Right forelimb (tissue), 1 donor: ENCODE results near the gene SMIM24.
"Not testable (repeated sequence)": the region's sequence is repeated elsewhere in the genome, so short reads cannot be mapped to it uniquely, and the experiment has no call there.

Experiments used
- DNase-seq: peaks from one replicate; pipeline ENCODE4 v3.0.0-alpha.2; 2018

SMIM24 gene

DNA sequence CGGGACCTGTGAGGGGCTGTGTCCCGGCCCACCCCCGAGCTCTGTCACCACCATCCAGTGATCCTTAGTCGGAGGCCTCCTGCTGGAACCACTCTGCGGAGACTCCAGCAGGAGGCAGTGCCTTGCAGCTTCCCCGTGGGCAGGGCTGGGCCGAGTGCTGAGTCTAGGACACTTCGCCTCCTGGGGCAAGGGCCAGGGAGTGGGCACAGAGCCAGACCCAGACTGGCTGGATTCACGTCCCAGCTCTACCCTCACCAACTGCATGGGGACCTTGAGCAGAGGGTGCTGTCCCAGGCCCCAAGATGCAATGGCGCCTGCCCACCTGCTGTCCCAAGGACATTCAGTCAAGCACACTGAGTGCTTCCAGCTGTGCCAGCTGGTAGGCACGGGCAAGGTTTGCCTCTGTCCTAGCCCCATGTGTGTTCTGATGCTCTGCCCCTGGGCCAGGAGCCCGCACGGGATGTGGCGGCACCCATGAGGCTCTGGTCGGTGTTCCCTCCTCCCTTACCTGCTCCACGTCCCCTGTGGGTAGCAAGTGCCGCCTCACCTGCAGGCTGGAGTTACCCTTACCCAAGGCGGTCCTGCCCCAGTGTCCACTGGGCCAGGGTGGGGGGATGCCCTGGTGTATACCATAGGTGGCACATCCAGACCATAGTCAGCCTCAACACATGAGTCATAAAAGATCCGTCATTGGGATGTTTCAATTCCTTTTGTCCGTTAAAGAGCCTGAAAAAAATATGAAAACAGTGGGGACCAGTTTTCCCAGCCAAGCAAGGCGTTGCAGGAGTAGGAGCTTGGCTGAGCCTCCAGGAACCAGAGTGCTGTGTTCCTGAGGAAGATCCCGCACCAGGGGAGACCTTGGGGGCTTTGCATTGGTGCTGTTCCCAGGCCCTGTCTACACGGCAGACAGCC is 33.2 kb upstream of the SMIM24 start:
- DNase-seq, result no peak

DNA sequence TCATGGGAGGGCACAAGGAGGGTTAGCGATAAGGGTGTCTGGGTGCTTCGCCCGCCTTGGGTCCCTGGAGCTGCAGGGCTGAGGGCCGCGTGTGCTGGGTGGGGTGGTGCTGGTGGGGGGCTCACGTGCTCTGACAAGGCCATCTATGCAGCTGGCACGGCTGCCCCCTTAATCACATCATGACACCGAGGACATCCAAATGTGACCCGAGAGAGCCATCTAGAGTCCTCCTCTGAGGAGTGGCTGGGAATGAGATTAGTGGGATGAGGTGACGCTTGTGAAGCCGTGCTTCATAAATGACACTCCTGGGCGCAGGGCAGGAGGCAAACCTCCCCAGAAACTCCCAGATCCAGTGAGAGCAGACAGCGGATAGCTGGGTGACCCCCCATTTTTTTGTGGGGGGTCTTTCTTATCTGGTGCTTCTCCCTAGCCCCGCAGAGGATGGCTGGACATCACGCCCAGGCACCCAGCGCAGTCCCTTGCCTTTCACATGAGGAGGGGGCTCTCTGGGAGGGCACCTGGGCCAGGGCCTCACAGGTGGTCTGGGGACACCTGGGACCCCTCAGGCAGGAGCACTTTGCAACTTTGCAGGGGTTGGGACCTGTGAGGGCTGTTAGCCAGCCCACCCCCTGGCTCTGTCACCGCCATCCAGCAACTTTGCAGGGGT is 32.4 kb upstream of the SMIM24 start:
- DNase-seq, result no peak

DNA sequence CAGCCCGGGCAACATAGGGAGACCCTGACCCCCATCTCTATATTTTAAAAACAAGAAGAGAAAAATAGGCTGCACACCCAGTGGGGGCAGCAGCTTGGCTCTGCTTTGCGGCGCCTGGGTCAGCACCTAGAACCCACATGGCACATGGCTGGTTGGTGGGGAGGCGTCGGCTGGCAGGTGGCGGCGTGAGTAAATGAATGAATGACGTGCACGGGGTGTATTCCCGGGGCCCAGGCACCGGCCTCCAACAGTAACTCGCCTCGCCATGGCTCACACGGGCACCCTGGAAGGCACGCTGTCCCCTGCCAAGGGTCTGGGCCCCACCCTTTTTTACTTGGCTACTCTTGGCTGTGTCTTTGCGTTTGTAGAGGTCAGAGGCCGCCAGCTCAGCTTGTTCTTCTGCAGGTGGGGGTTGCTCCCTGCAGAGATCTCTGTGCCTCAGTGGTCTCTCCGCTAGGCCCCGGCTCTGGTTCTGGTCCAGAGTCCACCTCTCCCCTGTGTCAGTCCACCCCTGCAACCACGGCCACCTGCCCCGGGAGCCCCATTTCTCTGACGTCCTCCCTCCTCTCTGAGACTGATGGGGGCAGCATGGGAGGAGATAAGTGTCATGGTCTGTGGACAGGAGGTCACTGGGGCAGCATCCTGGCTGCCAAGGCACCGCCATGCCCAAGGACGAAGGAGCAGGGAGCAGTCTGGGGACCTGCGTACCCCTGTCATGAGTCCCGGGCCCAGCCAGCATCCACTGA is 31.4 kb upstream of the SMIM24 start:
- no peak for DNase-seq

DNA sequence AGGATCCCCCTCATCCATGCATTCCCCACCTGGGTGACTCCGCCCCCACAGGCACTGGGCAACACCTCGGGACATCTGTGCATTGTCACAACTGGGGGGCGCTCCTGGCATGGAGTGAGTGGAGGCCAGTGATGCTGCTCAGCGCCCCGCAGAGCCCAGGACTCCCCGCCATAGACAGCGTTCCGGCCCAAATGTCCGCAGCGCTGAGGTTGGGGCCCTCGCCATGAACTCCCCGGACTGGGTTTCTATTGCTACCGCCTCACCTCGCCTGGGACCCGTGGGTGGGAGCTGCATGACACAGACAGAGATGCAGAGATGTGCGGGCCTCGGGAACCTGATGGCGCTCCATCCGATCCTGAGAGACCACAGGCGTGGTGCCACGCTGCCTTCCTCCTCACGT is 30.4 kb upstream of the SMIM24 start:
- no peak for DNase-seq

DNA sequence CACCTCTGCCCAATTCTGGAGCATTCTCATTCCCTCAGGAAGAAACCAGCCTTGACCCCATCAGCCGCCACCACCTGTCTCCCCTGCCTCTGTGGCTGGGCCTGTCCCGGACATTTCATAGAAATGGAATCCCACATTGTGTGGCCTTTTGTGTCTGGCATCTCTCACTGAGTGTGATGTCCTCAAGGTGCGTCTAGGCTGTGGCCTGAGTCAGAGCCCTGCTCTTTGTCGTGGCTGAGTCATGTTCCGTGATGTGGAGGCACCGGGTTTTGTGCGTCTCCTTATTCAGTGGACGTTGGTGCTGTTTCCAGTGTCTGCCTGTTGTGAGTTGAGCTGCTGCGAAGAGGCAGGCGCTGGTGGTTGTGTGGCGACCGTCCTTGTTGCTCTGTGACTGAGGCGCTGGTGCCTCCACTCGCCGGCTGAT is 29.3 kb upstream of the SMIM24 start:
- DNase-seq, result no peak

DNA sequence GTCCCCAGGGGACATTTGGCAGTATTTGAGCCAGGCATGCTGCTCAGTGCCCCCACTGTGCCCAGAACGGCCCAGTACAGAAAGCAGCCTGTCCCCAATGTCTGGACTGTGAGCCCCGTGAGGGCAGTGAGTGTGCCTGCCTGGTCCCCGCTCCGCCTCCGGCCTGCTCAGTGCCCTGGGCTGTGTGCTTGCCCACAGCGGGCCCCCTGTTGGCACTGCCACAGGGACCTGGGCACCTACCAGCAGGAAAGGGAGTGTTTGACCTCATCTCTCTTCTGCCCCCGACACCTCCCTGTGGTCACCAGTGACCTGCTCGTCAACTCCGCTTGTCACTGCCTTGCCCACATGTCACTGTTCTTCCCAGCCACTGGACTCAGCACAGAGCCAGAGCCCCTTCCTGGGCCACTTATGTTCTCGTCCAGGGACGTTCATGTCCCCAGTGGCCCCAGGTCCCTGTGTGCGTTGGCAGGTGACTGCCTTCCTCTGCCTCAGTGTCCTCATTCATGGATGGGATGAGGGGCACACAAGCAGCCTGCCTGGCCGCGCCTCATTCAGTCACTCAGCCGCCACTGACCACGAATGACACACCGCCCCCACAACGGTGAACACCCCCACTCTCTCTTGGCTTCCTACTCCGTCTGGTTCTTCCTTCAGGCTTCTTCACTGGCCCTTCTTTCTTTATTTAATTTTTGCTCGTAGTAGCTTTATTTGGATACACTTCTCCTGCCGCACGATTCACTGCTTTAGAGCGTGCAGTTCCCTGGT is 28.6 kb upstream of the SMIM24 start:
- no peak for DNase-seq

DNA sequence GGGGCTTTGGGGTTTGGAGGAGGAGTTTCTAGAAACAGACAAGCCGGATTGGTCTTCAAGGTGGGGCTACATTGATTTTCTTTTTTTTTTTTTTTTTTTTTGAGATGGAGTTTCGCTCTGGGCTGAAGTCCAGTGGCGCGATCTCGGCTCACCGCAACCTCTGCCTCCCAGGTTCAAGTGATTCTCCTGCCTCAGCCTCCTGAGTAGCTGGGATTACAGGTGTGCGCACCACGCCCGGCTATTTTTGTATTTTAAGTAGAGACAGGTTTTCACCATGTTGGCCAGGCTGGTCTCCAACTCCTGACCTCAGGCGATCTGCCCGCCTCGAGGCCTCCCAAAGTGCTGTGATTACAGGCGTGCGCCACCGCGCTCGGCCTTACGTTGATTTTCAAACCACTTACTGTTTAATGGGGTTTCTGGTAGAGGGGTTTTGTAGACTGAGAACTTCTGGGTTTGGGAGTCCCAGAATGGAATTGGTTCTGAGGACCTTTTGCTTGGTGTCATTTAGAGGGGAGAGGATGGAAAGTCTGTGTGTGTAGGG is 27.9 kb upstream of the SMIM24 start:
- not testable (repeated sequence) for DNase-seq

DNA sequence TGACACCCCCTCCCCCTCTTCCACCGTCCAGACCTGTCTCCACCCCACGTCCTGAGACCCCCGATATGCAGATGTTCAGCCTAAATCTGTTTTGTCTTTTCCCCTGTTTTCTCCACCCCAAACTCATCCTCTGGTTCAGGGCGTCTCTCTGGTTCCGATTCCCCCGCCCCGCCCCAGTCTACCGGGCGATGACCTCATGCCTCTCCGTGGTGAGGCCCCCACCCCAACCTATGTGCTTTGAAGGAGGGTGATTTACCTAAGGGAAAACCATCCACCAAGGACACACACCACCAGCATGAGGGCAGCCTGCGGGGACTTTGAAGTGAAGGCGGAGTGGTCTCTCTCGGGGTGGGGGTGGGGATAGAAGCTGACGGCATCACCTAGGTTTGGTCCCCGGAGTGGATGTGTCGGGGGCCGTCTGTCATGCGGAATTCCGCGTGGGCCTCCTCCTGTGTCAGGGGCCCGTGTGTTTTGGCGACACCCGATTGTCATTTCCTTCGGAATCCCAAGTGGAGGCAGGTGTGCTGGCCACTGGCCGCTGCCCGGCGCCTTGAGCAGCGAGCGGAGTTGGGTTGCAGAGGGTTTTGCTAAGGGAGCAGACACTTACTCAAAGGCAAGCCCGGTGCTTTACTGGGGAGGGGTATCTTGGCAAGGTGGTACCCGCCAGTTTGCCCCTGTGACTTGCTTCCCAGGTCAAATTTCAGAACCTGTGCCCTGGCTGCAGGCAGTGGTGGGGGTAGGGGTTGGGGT is 27.2 kb upstream of the SMIM24 start:
- DNase-seq, result peak; percentile 53

DNA sequence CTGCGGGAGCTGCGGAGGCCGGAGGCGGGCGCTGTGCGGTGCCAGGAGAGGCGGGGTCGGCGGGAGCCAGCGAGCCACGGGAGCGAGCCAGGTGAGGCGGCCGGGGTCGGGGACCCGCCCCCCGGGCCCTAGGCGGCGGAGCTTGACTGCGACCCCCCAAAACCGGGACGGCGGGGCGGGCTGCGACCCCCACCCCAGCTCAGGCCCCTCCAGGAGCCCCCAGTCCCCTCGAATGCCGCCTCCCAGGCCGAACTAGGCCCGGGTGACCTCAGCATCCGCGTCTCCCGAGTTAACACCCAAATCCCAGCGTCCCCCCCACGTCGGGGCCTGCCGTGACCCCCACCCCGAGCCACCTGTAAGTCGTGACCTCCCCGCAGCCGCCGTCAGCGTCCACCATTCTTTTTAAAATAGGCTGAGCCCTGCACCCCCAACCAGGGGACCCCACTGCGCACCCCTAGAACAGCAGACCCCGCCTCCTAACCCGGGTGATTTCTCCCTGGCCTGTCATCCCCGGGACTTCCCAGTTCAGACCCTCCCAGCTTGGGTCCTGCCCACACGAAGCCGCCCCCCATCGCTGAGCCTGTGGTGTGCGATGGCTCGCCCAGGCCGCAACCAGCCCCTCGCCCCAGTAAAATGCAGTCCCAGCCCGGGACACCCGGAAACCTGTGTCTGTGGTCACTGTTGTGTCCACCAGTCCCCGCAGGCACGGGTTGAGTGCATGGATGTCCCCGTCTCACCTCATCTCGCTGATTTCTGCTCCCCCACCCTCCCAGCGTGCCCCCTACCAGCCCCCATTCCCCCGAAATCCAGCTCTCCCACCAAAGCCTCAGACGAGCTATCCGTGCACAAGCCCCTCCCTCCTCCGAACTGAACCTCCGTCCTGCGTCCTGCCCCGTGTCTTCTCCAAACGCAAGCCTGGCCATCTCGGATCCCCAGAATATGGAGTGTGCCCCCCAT is 26.3 kb upstream of the SMIM24 start:
- peak; percentile 66 for DNase-seq

DNA sequence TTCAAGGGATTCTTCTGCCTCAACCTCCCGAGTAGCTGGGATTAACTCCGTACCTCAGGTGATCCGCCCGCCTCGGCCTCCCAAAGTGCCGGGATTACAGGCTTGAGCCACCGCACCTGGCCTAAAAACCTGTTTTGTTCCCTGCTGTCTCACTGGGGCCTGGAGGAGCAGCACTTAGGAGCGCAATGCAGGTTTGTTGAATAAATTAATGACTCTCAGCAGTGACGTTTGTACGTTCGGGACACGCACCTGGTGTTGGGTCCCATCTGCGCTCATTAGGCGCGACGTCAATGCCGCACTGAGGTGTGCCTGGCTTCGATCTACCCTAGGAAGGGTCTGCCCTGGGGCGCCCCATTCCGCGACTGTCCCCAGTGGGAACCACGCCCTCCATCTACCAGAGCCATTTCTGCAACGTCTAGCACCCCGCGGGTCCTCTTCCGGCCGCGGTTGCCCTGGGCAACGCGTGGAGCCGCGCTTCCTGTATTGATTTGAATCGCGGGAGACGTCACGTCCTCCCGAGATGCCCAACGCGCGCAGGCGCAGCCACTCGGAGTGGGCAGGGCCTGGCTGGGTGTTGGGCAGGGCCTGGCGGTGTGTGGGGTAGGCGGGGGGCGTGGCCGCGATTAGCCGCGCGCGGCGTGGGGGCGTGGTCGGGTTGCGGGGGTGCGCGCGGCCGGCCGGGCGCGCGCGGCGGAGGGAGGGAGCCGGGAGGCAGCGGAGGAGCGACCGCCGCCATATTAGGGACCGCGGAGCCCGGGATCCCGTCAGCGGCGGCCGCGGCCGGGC is 25.5 kb upstream of the SMIM24 start, which contains the start of gene FZR1:
FZR1 (plus strand) TSS at position 714 of the 786 bp plus-strand sequence. CDS start 16,679 bp downstream, outside the sequence.
- peak; percentile 99 for DNase-seq

DNA sequence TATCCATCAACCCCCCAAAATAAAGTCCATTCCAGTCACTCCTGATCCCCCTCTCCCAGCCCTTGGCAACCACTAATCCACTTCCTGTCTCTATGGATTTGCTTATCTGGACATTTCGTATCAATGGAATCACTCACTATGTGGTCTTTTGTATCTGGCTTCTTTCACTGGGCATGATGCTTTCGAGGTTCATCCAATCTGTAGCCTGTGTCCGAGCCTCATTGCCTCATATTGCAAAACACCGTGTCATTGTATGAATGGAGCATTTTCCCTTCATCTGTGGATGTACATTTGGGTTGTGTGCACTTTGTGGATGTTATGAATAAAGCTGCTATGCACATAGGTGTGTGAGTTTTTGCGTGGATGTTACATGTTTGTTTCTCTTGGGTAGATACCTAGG is 24.4 kb upstream of the SMIM24 start:
- no peak for DNase-seq

DNA sequence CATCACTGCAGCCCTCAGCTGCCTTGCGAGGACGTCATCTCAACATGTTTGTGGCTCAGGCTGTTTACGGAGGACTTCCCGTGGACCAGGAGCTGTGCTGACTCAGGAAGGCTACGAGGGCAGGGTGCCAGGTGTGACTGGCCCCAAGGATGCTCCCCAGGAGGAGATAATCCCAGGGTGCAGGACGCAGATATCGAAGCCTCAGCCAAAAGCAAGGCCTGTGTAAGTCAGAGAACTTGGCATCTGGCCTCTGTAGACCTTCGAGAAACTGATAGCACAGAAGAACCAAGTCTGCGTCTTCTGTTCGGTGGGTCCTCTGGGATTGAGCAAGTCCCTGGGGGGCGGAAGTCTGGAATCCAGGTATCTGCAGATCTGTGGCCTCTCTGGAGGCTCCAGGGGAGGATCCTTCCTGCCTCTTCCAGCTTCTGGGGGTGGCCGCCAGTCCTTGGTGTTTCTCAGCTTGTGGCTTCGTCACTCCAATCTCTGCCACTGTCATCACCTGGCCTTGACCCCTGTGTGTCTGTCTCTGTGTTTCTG is 22.8 kb upstream of the SMIM24 start:
- no peak for DNase-seq

DNA sequence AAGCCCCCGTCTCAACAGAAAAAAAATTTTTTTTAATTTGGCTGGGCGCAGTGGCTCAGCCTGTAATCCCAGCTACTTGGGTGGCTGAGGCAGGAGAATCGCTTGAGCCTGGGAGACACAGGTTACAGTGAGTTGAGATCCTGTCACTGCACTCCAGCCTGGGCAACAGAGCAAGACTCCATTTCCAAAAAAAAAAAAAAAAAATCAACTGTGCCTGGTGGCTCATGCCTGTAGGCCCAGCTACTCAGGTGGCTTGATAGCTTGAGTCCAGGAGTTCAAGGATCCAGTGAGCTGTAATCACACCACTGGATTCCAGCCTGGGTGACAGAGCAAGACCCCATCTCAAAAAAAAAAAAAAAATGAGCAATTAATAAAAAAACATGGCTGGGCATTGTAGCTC is 21.5 kb upstream of the SMIM24 start:
- no peak for DNase-seq

DNA sequence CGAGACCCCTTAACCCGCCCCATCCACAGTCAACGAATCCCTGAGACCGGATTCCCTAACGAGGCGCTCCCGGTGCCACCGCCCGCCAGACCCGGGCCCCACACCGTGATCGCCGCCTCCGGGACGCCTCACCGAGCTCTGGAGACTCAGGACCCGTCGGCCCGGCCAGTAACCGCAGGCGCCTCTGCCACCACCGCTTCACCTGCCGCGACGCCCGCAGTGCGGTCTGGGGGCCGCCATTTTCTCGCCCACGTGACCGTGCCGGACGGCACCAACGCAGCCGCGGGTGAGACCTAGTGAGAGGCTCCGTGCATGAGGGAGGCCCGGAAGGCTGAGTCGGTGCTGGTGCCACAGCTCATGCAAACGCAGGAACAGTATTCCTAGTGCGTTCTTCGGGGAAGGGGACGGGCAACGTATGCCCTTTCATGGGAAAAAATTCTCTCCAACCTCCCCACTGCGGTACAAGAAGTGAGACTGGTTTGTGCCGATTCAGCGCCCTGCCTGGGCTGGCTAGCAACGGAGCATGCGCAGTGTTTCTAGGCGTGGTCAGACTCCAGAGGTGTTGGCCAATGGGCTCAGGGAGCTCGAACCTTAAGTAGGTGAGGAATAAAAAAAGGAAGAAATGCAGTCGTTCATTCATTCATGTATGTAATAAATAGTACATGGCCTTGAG is 20.2 kb upstream of the SMIM24 start, which contains the start of gene DOHH:
DOHH (minus strand) TSS at position 246 of the 673 bp plus-strand sequence. CDS start 3,860 bp downstream, outside the sequence.
- peak; percentile 98 for DNase-seq

DNA sequence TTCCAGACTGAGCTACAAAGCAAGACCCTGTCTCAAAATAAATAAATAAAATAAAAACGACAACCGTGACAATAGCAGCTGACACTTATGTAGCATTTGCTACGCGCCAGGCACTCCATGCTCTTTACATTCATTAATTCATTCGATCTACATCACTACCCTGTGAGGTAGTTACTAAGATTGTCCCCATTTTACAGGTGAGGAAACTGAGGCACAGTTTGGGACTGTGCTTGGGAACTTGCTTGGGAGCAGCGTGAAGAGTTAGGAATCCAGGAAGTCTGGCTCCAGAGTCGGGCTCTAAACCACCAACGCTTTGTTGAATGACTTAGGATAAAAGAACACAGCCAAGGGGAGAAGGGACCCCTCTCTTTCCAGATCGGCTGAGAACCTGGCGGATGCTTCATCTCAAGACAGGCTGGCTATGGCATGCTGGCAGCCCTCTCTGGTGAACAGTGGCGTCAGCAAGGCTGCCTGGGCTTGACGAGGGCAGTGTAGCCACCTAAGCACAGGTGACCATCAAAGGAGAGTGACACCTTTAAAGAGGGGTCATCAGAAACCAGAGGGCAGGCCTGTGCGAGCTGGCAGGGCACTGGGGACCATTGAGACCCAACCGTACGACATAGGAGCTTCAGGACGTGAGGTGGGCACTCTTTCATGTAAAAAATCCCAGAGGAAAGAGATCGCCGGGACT is 19.6 kb upstream of the SMIM24 start:
- no peak for DNase-seq

DNA sequence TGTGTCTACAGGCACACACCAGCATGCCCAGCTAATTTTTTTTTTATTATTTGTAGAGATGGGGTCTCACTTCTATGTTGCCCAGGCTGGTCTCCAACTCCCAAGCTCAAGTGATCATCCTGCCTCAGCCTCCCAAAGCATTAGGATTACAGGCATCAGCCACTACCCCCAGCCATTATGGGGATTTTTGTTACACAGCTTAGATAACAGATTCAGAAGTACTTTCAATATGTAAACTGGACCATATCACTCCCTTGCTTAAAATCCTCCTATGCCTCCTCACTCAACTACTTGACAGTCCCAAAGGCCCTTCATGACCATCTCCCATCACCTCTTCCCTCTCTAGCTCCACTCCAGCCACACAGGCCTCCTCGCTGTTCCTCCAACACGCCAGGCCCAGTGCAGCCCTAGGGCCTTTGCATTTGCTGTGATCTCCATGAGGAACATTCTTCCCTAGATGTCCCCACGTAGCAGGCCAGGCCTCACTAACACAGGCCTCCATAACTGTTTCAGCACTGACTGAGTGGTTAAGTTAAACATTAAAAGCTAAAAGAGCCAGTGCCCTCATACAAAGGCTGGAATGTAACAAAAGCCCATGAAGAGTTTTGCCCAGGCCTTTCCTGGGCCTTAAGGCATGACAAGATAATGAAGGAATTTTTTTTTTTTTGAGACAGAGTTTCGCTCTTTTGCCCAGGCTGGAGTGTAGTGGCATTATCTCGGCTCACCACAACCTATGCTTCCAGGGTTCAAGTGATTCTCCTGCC is 17.6 kb upstream of the SMIM24 start:
- no peak for DNase-seq
